GM19328 (cell line): ENCODE results near the gene SYNGR1.

Source experiments
- ATAC-seq: cut with Tn5 transposase; IDR thresholded peaks from one replicate; pipeline ENCODE4 v1.9.1; 2021; ENCODE audit warnings: mild to moderate bottlenecking, moderate library complexity; ENCODE audit not compliant: unreplicated experiment

SYNGR1 gene

DNA sequence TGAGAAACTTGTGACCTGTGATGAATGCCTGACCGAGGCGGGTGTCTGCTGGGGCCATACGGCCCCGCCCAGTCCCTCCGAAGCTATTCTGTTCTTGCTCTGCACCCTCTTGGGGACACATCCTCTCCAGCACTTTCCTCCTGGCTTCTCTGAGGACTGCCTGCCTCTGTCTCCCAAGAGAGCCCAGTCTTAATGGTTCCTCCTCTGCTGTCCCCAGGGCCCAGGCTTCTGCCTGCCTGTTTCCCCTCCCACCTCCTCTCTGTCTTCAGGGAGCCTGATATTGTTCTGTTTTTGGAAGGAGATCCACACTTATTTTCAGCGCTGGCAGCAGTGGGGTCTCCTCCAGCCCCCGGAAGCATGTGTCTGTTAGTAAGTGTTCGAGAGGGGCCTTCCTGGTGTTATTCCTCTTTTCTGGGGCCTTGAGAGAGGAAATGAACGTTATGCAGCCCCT, 18.7 kb downstream of the SYNGR1 start:
- ATAC-seq: no peak

DNA sequence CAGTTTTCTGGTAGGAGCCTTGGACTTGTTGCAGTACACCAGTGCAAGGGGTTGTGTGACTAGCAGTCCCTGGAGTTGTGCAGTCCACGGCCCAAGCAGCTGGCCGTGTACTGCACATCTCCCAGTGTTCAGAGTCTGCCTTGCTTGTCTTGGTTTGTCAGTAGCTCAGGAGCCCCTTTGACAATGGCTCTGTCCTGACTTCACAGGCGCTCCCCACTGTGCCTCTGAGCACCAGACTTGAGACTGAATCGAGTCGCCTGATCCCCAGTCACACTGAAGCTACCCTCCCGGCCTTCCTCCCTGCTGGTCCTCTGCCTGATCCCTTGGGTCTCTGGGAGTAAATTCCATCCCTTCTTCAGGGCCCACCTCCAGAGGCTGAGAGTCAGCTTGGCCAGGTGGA, 19.4 kb downstream of the SYNGR1 start:
- no peak for ATAC-seq

GRCh38 chr22:39369586-39369985, 19.8 kb downstream of the SYNGR1 start:
- ATAC-seq: no peak

DNA sequence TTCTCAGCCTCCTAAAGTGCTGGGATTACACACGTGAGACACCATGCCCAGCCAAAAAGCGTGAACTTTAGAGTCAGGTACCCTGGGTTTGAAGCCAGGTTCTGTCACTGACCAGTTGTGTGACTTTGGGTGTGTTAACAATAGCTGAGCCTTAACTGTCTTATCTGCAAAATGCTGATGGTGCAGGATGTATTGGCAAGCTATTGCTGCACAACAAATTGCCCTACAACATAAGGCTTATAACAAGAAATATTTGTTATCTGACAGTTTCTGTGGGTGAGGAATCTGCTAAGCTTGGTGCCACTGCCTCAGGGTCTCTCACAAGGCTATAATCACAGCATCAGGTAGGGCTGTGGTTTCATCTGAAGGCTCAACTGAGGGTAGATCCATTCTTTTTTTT, 21.9 kb downstream of the SYNGR1 start:
- ATAC-seq: no peak

GRCh38 chr22:39374191-39374590, 24.4 kb downstream of the SYNGR1 start:
- no peak for ATAC-seq

- no peak for ATAC-seq
These were observed 25.0 kb downstream of the SYNGR1 start for GRCh38 chr22:39374801-39375200.

DNA sequence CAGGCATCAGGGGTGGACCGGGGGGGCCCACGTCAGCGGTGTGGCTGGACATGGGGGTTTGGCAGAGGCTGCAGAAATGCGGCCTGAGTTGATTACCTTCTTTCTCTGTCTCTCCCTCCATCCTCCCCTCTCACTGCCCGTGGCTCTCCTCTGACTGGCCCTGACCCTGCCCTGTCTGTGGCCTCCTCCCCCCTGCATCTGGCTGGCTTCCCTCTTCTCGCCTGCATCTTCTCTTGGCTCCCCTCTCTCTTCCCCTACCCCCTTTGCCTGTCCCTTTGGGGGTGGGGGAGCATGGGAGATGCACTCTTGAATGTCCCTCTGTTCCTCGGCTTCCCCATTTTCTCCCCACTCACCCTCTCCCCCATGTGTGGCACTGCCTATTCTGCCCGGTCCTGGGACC, 25.9 kb downstream of the SYNGR1 start:
- no peak for ATAC-seq

GRCh38 chr22:39379756-39380730, 30.3 kb downstream of the SYNGR1 start:
- no peak for ATAC-seq

GRCh38 chr22:39381009-39381755, 31.4 kb downstream of the SYNGR1 start:
- no peak for ATAC-seq

DNA sequence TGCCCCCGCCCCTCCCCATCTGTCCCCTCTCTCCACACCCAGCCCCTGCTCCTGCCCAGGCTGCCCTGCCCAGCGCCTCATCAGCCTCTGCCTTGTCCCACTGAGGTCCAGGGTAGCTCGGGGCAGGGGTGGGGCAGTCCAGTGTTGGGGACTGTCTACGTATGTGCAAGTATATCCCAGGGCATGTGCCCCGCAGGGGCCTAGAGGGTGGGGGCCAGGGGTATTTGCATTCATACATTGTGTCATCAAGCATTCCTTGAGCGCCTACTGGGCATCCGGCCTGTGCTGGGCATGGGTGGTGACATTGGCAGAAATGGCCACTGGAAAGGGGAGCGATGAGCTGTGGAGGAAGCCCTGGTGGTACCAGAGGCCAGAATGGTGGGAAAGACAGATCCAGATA, 32.1 kb downstream of the SYNGR1 start:
- no peak for ATAC-seq

- ATAC-seq: no peak
These were observed 32.6 kb downstream of the SYNGR1 start for GRCh38 chr22:39382410-39382809.

- no peak for ATAC-seq
These were observed 34.2 kb downstream of the SYNGR1 start for GRCh38 chr22:39383841-39384625.

GRCh38 chr22:39384750-39385480, 35.1 kb downstream of the SYNGR1 start:
- no peak for ATAC-seq

- no peak for ATAC-seq
These were observed 38.6 kb downstream of the SYNGR1 start for GRCh38 chr22:39388261-39389011.

DNA sequence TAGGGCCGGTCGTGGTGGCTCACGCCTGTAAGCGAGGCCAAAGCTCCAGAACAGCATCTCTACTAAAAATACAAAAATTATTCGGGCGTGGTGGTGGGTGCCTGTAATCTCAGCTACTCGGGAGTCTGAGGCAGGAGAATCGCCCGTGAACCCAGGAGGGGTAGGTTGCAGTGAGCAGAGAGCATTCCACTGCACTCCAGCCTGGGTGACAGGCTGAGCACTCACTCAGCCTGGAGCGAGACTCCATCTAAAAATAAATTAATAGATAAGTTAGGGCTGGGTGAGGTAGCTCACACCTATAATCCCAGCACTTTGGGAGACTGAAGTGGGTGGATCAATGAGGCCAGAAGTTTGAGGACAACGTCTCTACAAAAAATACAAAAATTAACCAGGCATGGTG, 39.6 kb downstream of the SYNGR1 start:
- ATAC-seq: no peak

DNA sequence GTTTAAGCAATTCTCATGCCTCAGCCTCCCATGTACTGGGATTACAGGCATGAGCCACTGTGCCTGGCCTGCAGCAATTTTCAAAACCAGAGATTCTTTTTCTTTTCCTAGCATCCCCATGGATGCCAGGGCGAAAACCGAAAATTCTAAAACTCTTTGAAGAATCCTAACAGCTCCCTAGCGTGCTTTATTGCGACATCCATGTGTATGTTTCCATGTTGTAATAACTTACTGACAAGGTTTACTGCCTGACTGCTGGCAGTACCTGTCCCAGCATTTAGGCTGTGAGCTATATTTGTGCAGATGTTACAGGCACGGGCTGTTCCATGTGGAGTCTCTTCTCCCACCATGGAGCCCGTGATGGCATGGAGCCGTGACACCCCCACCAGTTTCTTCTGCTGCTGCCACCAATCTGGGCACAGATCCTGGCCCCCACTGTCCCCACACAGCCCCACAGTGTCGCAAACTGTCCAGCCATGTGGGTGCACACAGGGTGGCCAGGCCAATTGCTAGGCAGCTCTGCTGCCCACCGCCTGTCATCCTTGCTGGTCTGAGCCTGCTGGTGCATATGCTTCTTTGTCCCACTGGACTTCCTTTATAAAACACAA, 42.7 kb downstream of the SYNGR1 start:
- no peak for ATAC-seq

- ATAC-seq: no peak
These were observed 46.4 kb downstream of the SYNGR1 start for GRCh38 chr22:39395936-39396796.

- no peak for ATAC-seq
These were observed 47.0 kb downstream of the SYNGR1 start for GRCh38 chr22:39396797-39397195.

GRCh38 chr22:39401301-39401631, 51.5 kb downstream of the SYNGR1 start:
- no peak for ATAC-seq
